Fibroblast of villous mesenchyme (primary cell): ENCODE data around the gene ZNF574. TPM values are rescaled to one million over a fixed set of nuclear protein-coding genes. Genes with fewer than 3 reads are reported as not detected.
A peak's percentile ranks its signal among the peaks of the same experiment; 100 is the strongest.

ENCODE experiments used
- DNase-seq: peaks from one replicate; pipeline ENCODE4 v3.0.0-alpha.2; 2010; ENCODE audit warnings: low read depth
- H3K4me3 ChIP-seq: 2 replicates; pipeline ENCODE4 v1.5.1; 2011; ENCODE audit warnings: low read depth, mild to moderate bottlenecking, low read length
- CTCF ChIP-seq: IDR thresholded peaks from 2 replicates; pipeline ENCODE4 v1.5.1; 2012; ENCODE audit warnings: low read depth, mild to moderate bottlenecking, low read length; ENCODE audit not compliant: insufficient read depth
- total RNA-seq: library from RNA; depleted of rRNA; stranded (reverse); fragments of >200 nt; gene quantifications from 2 replicates; pipeline ENCODE4 v1.2.3, GENCODE V29; 2012

ZNF574 gene
- total RNA-seq, 1 donor = 19.0 TPM

GRCh38 chr19:42125536-42125935, 49.6 kb downstream of the ZNF574 start:
- no peak overlapping the region for H3K4me3 ChIP-seq
- no peak for TF ChIP-seq CTCF
- no peak for DNase-seq

GRCh38 chr19:42126574-42126973, 50.6 kb downstream of the ZNF574 start:
- no peak for TF ChIP-seq CTCF
- no peak overlapping the region for H3K4me3 ChIP-seq

GRCh38 chr19:42129399-42130253, 53.7 kb downstream of the ZNF574 start:
- no peak overlapping the region for H3K4me3 ChIP-seq
- TF ChIP-seq CTCF = no peak
- peak; percentile 37 for DNase-seq

More at GRCh38 chr19:42126574-42126973, 50.6 kb downstream of the ZNF574 start:
- DNase-seq = no peak

GRCh38 chr19:42130254-42130573, 54.2 kb downstream of the ZNF574 start:
- DNase-seq = no peak
- no peak overlapping the region for H3K4me3 ChIP-seq
- TF ChIP-seq CTCF = no peak

Other genes starting within 250 kb of the ZNF574 start
- not detected in 2 replicates for gene LYPD4, start 231.5 kb upstream of the ZNF574 start, total RNA-seq
- gene DMRTC2, start 231.1 kb upstream of the ZNF574 start, total RNA-seq = not detected in 2 replicates
- gene RPS19, start 215.9 kb upstream of the ZNF574 start, total RNA-seq = 600 and 662 TPM in 2 replicates
- gene CD79A, start 198.9 kb upstream of the ZNF574 start, total RNA-seq = not detected in 2 replicates
- gene ARHGEF1, start 193.0 kb upstream of the ZNF574 start, total RNA-seq = 35.0 and 38.3 TPM in 2 replicates
- under 0.01 TPM in 1 of 2 replicates, not detected in the other for gene ERFL, start 147.7 kb upstream of the ZNF574 start, total RNA-seq
- 105 and 173 TPM in 2 replicates for gene RABAC1, start 116.8 kb upstream of the ZNF574 start, total RNA-seq
- gene ATP1A3, start 81.9 kb upstream of the ZNF574 start, total RNA-seq = not detected in 2 replicates
- gene GRIK5, start 6.0 kb upstream of the ZNF574 start, total RNA-seq = not detected in 2 replicates
- gene POU2F2, start 56.3 kb downstream of the ZNF574 start, total RNA-seq = 1.3 and 1.9 TPM in 2 replicates
- 14.8 and 15.1 TPM in 2 replicates for gene DEDD2, start 141.5 kb downstream of the ZNF574 start, total RNA-seq
- gene ZNF526, start 144.1 kb downstream of the ZNF574 start, total RNA-seq = 14.8 and 20.3 TPM in 2 replicates
- 16.8 and 21.2 TPM in 2 replicates for gene GSK3A, start 166.4 kb downstream of the ZNF574 start, total RNA-seq
- 27.6 and 32.5 TPM in 2 replicates for gene ERF, start 179.0 kb downstream of the ZNF574 start, total RNA-seq
- gene CIC, start 193.1 kb downstream of the ZNF574 start, total RNA-seq = 23.7 and 26.7 TPM in 2 replicates
- 0.64 and 0.86 TPM in 2 replicates for gene PRR19, start 226.0 kb downstream of the ZNF574 start, total RNA-seq
- gene PAFAH1B3, start 226.5 kb downstream of the ZNF574 start, total RNA-seq = 28.5 and 48.0 TPM in 2 replicates
- not detected in 2 replicates for gene TMEM145, start 237.1 kb downstream of the ZNF574 start, total RNA-seq
- 21.2 and 22.2 TPM in 2 replicates for gene MEGF8, start 249.5 kb downstream of the ZNF574 start, total RNA-seq